K562 (cell line): ENCODE results near the gene PDE4A. TPM values are rescaled to one million over a fixed set of nuclear protein-coding genes. Genes with fewer than 3 reads are reported as not detected.
A peak's percentile ranks its signal among the peaks of the same experiment; 100 is the strongest.

Experiments used
- ETS2 ChIP-seq: IDR thresholded peaks from 2 replicates; pipeline ENCODE4 v1.6.1; 2016; ENCODE audit warnings: borderline replicate concordance, missing genetic modification characterization, mild to moderate bottlenecking, moderate library complexity, missing compliant biosample characterization; ENCODE audit not compliant: poor library complexity, severe bottlenecking
- FOXO4 ChIP-seq: fragments of 450-650 bp; formaldehyde crosslinking; IDR thresholded peaks from 2 replicates; pipeline ENCODE4 v1.4.0; 2020; ENCODE audit warnings: mild to moderate bottlenecking, moderate library complexity
- MGA ChIP-seq: fragments of 450-650 bp; IDR thresholded peaks from 2 replicates; pipeline ENCODE4 v1.6.1; 2016; ENCODE audit warnings: mild to moderate bottlenecking, moderate library complexity
- MLLT1 ChIP-seq, 2 experiments: fragments of 450-650 bp; IDR thresholded peaks; 2 replicates each; pipeline ENCODE4 v1.6.1; 2016
- MNT ChIP-seq, 2 experiments: fragments of 450-650 bp; conservative IDR thresholded peaks; 2 replicates each; pipeline ENCODE4 v1.6.1; 2017; ENCODE audit warnings: mild to moderate bottlenecking in 2 of 2, moderate library complexity in 2 of 2
- SREBF1 ChIP-seq: fragments of 150-350 bp; IDR thresholded peaks from 2 replicates; pipeline ENCODE4 v1.6.1; 2014; ENCODE audit warnings: antibody characterized with exemption, low read depth, low read length, borderline replicate concordance
- USF2 ChIP-seq: sonication (generic); formaldehyde crosslinking; IDR thresholded peaks from 2 replicates; pipeline ENCODE4 v1.5.0; 2020; ENCODE audit warnings: missing genetic modification reagents
- ZNF507 ChIP-seq: conservative IDR thresholded peaks from 2 replicates; pipeline ENCODE4 v1.6.1; 2017; ENCODE audit warnings: missing genetic modification characterization, missing compliant biosample characterization
- polyA plus RNA-seq, 8 experiments: library from polyadenylated mRNA; depleted of rRNA in 4 of 8; stranded (reverse) in 5 of 8; unstranded in 3 of 8; fragments of >200 nt; fragmentation: Nextera tagmentation in 2 of 8; fragmentation: Illumina TruSeq in 1 of 8; extraction: Ambion mirVana in 2 of 8; extraction: Trizol in 1 of 8; gene quantifications; 2 replicates each; pipeline versions ENCODE4 v1.2.1 to v1.2.3, GENCODE V29; 2011 to 2014; ENCODE audit warnings: inconsistent platforms in 1 of 8, missing spikeins in 1 of 8
- total RNA-seq, 7 experiments: library from RNA; depleted of rRNA in 6 of 7; stranded (reverse); fragments of >200 nt in 6 of 7; fragmentation: Illumina TruSeq in 2 of 7; extraction: Trizol in 2 of 7; gene quantifications; 2 replicates each; pipeline versions ENCODE4 v1.2.1 to v1.2.3, GENCODE V29; 2011 to 2021; ENCODE audit warnings: low replicate concordance in 1 of 7

Gene PDE4A
- total and polyA plus RNA-seq, 9 of the 15 experiments (the other 6 are each of a cell fraction or from before 2014, with no cell fraction given) = 0.66 to 26.9 (median 4.6) TPM

GRCh38 chr19:10416380-10417257, 3.7 kb upstream of the PDE4A start (continued):
- peak; percentile 78; the same call in 1 of the 2 replicates for TF ChIP-seq MGA
- TF ChIP-seq ETS2 (tag) = no peak
- peak in 1 of 2 experiments; percentile 89; a peak in 2 of 4 replicates for TF ChIP-seq MLLT1 (IDR thresholded peaks at IDR 0.05)
- TF ChIP-seq USF2 = no peak
- TF ChIP-seq ZNF507 (tag) = no peak
- TF ChIP-seq MNT (conservative IDR thresholded peaks at IDR 0.05) = peak; percentile 86 to 91
- TF ChIP-seq FOXO4 (CRISPR knock-in tag) = no peak
- no peak for TF ChIP-seq SREBF1
